ENCODE measurements around the gene UIMC1. TPM values are rescaled to one million over a fixed set of nuclear protein-coding genes. Genes with fewer than 3 reads are reported as not detected.

Gene UIMC1
- total RNA-seq, 2 experiments from 2014 or later, result 42.7 to 78.5 TPM

- peaks cover 21% of the 10 kb centered on the region; the same call in 1 of the 2 replicates for H3K79me2 ChIP-seq (ENCODE audit: insufficient read depth, low read depth, low read length)
- BruUV-seq (replicated peaks), result no TSS peak
- no peak for DNase-seq (ENCODE audit: low spot score)
- peaks cover 14% of the 10 kb centered on the region for H3K4me1 ChIP-seq (ENCODE audit: insufficient read depth, low read length, poor library complexity, severe bottlenecking)
- H3K4me3 ChIP-seq (ENCODE audit: low read depth, low read length, poor library complexity, severe bottlenecking), result no peak overlapping the region
- TF ChIP-seq CTCF (conservative IDR thresholded peaks at IDR 0.05; ENCODE audit: low read length) (no peak), EZH2phosphoT487 (IDR thresholded peaks at IDR 0.05; ENCODE audit: borderline replicate concordance, low read depth, low read length) (no peak)
- H3K27ac ChIP-seq (ENCODE audit: low read depth, low read length, poor library complexity, severe bottlenecking), result no peak overlapping the region
- H3K9me2 ChIP-seq (ENCODE audit: insufficient read depth, low read length), result no peaks in the 10 kb centered on the region
- H2AFZ ChIP-seq (ENCODE audit: low read length), result no peak overlapping the region
- no peak overlapping the region for H3K4me2 ChIP-seq (ENCODE audit: low read length)
- ChIA-PET POLR2A (interaction anchor here (7.5 kb wide), 1 partner anchor 13 kb away, joined by 74 read pairs; the partner anchor contains the start of gene UIMC1), CTCF (ENCODE audit: unreplicated experiment) (no interaction called here)
- H3K36me3 ChIP-seq (ENCODE audit: insufficient read depth, low read length), result no peaks in the 10 kb centered on the region
- H3K9me3 ChIP-seq (ENCODE audit: low read length), result no peaks in the 10 kb centered on the region
- intact Hi-C loops (cut with micrococcal nuclease; ENCODE audit: unreplicated experiment), result no loop called here
- H4K20me1 ChIP-seq (ENCODE audit: insufficient read depth, low read length), result no peaks in the 10 kb centered on the region
Observed at GRCh38 chr5:177018341-177018740, 11.8 kb upstream of the UIMC1 start.

- ChIA-PET POLR2A (no interaction called here), CTCF (ENCODE audit: unreplicated experiment) (no interaction called here)
- H3K27ac ChIP-seq (ENCODE audit: low read depth, low read length, poor library complexity, severe bottlenecking), result no peak overlapping the region
- H2AFZ ChIP-seq (ENCODE audit: low read length), result no peak overlapping the region
- H3K9me2 ChIP-seq (ENCODE audit: insufficient read depth, low read length), result no peaks in the 10 kb centered on the region
- no peak overlapping the region for H3K4me3 ChIP-seq (ENCODE audit: low read depth, low read length, poor library complexity, severe bottlenecking)
- no peaks in the 10 kb centered on the region for H4K20me1 ChIP-seq (ENCODE audit: insufficient read depth, low read length)
- H3K79me2 ChIP-seq (ENCODE audit: insufficient read depth, low read depth, low read length), result no peaks in the 10 kb centered on the region
- H3K9me3 ChIP-seq (ENCODE audit: low read length), result no peaks in the 10 kb centered on the region
- no peak for DNase-seq (ENCODE audit: low spot score)
- no peak for TF ChIP-seq EZH2phosphoT487 (IDR thresholded peaks at IDR 0.05; ENCODE audit: borderline replicate concordance, low read depth, low read length)
- TF ChIP-seq CTCF (conservative IDR thresholded peaks at IDR 0.05; ENCODE audit: low read length), result no peak
- no peak overlapping the region for H3K4me2 ChIP-seq (ENCODE audit: low read length)
- intact Hi-C loops (cut with micrococcal nuclease; ENCODE audit: unreplicated experiment), result no loop called here
- BruUV-seq (replicated peaks), result no TSS peak
- H3K4me1 ChIP-seq (ENCODE audit: insufficient read depth, low read length, poor library complexity, severe bottlenecking), result no peaks in the 10 kb centered on the region
- H3K36me3 ChIP-seq (ENCODE audit: insufficient read depth, low read length), result no peaks in the 10 kb centered on the region
Observed at GRCh38 chr5:177015156-177015555, 8.6 kb upstream of the UIMC1 start.

- peaks cover 12% of the 10 kb centered on the region for H3K79me2 ChIP-seq (ENCODE audit: insufficient read depth, low read depth, low read length)
- no peaks in the 10 kb centered on the region for H3K9me2 ChIP-seq (ENCODE audit: insufficient read depth, low read length)
- no peak overlapping the region for H3K4me2 ChIP-seq (ENCODE audit: low read length)
- H3K4me3 ChIP-seq (ENCODE audit: low read depth, low read length, poor library complexity, severe bottlenecking), result no peak overlapping the region
- H3K27ac ChIP-seq (ENCODE audit: low read depth, low read length, poor library complexity, severe bottlenecking), result no peak overlapping the region
- TF ChIP-seq CTCF (conservative IDR thresholded peaks at IDR 0.05; ENCODE audit: low read length) (no peak), EZH2phosphoT487 (IDR thresholded peaks at IDR 0.05; ENCODE audit: borderline replicate concordance, low read depth, low read length) (no peak)
- peaks cover 6% of the 10 kb centered on the region for H4K20me1 ChIP-seq (ENCODE audit: insufficient read depth, low read length)
- H3K36me3 ChIP-seq (ENCODE audit: insufficient read depth, low read length), result peaks cover 5% of the 10 kb centered on the region; the same call in 1 of the 2 replicates
- no TSS peak for BruUV-seq (replicated peaks)
- intact Hi-C loops (cut with micrococcal nuclease; ENCODE audit: unreplicated experiment), result no loop called here
- ChIA-PET CTCF (ENCODE audit: unreplicated experiment) (interaction anchor here (1.0 kb wide), 1 partner anchor 9 kb away, joined by 3 read pairs; no protein-coding TSS in a partner anchor), POLR2A (interaction anchor here (8.9 kb wide), 1 partner anchor 10 kb away, joined by 74 read pairs; the partner anchor contains the start of gene ZNF346)
- no peaks in the 10 kb centered on the region for H3K9me3 ChIP-seq (ENCODE audit: low read length)
- H3K4me1 ChIP-seq (ENCODE audit: insufficient read depth, low read length, poor library complexity, severe bottlenecking), result peaks cover 9% of the 10 kb centered on the region
- no peak overlapping the region for H2AFZ ChIP-seq (ENCODE audit: low read length)
- DNase-seq (ENCODE audit: low spot score), result no peak
Observed at GRCh38 chr5:177010153-177010552, 3.6 kb upstream of the UIMC1 start.
